SK-N-SH (cell line): ENCODE measurements around the gene FAM107B. TPM values are rescaled to one million over a fixed set of nuclear protein-coding genes. Genes with fewer than 3 reads are reported as not detected.

Experiments
- CTCF ChIA-PET: fragments of 300-600, 350-600 bp; formaldehyde crosslinking; extraction: SDS; loops from one replicate; lab custom pipeline; 2021; lab: Yijun Ruan, JAX
- POLR2A ChIA-PET: fragments of 350-600 bp; sonication (Branson Sonifier 250); formaldehyde crosslinking; extraction: SDS; loops from one replicate; lab custom pipeline; 2020; ENCODE audit warnings: antibody characterized with exemption, inconsistent platforms; lab: Yijun Ruan, JAX
- DNase-seq: peaks from one replicate; pipeline ENCODE4 v3.0.0; 2012
- H2AFZ ChIP-seq: fragments of 200-600 bp; sonication (generic); 2 replicates; pipeline ENCODE4 v1.8.1; 2016; ENCODE audit warnings: antibody characterized with exemption, mild to moderate bottlenecking, low read depth
- H3F3A ChIP-seq: fragments of 200-600 bp; sonication (generic); replicated peaks from 2 replicates; pipeline ENCODE3; 2016; ENCODE audit warnings: antibody characterized with exemption, mild to moderate bottlenecking; ENCODE audit not compliant: insufficient read depth
- H3K27ac ChIP-seq, 2 experiments: fragments of 200-500 bp in 1 of 2; fragments of 200-600 bp in 1 of 2; sonication (Bioruptor generic) in 1 of 2; sonication (generic), shearing (Covaris generic) in 1 of 2; 2 replicates each; pipeline versions ENCODE4 v1.5.1 to v1.6.1; 2014 to 2016; ENCODE audit warnings: low read depth in 2 of 2, inconsistent platforms in 1 of 2, low read length in 1 of 2, mild to moderate bottlenecking in 1 of 2, mixed read lengths in 1 of 2
- H3K27me3 ChIP-seq: fragments of 200-600 bp; sonication (generic), shearing (Covaris generic); 2 replicates; pipeline ENCODE4 v1.6.1; 2016; ENCODE audit warnings: mixed run types; ENCODE audit not compliant: insufficient read depth
- H3K36me3 ChIP-seq, 2 experiments: fragments of 200-500 bp in 1 of 2; fragments of 200-600 bp in 1 of 2; sonication (Bioruptor generic) in 1 of 2; sonication (generic) in 1 of 2; replicated peaks in 1 of 2; 2 replicates each; pipeline versions ENCODE3 to v1.5.1; 2014 to 2016; ENCODE audit warnings: low read length in 1 of 2, mild to moderate bottlenecking in 1 of 2; ENCODE audit not compliant: insufficient read depth in 2 of 2, control insufficient read depth in 1 of 2
- H3K4me1 ChIP-seq, 2 experiments: fragments of 200-500 bp in 1 of 2; fragments of 200-600 bp in 1 of 2; sonication (Bioruptor generic) in 1 of 2; sonication (generic), shearing (Covaris generic) in 1 of 2; 2 replicates each; pipeline versions ENCODE4 v1.5.1 to v1.6.1; 2014 to 2016; ENCODE audit warnings: low read depth in 1 of 2, low read length in 1 of 2, mixed run types in 1 of 2; ENCODE audit not compliant: insufficient read depth in 2 of 2, control insufficient read depth in 1 of 2
- H3K4me2 ChIP-seq: fragments of 200-600 bp; sonication (generic), shearing (Covaris generic); 2 replicates; pipeline ENCODE4 v1.6.1; 2017; ENCODE audit warnings: mixed run types
- H3K4me3 ChIP-seq, 2 experiments: fragments of 200-500 bp in 1 of 2; fragments of 200-600 bp in 1 of 2; sonication (Bioruptor generic) in 1 of 2; sonication (generic), shearing (Covaris generic) in 1 of 2; 2 replicates each; pipeline versions ENCODE4 v1.5.1 to v1.8.1; 2014 to 2016; ENCODE audit warnings: low read depth in 2 of 2, inconsistent platforms in 1 of 2, low read length in 1 of 2, mild to moderate bottlenecking in 1 of 2, mixed read lengths in 1 of 2, moderate library complexity in 1 of 2
- H3K79me2 ChIP-seq: fragments of 200-600 bp; sonication (generic); 2 replicates; pipeline ENCODE4 v1.8.1; 2017; ENCODE audit warnings: mild to moderate bottlenecking; ENCODE audit not compliant: insufficient read depth
- H3K9ac ChIP-seq: fragments of 200-600 bp; sonication (generic); 2 replicates; pipeline ENCODE4 v1.6.1; 2017; ENCODE audit warnings: mixed run types
- H3K9me2 ChIP-seq: fragments of 200-600 bp; sonication (generic); 2 replicates; pipeline ENCODE4 v1.6.1; 2017; ENCODE audit warnings: mixed run types
- H3K9me3 ChIP-seq: fragments of 200-600 bp; sonication (generic); 2 replicates; pipeline ENCODE4 v1.6.1; 2017; ENCODE audit warnings: mixed run types, mild to moderate bottlenecking, moderate library complexity
- H4K20me1 ChIP-seq: fragments of 200-600 bp; sonication (generic); 2 replicates; pipeline ENCODE4 v1.6.1; 2017; ENCODE audit warnings: mild to moderate bottlenecking, mixed run types; ENCODE audit not compliant: insufficient read depth
- CHD2 ChIP-seq: fragments of 150-350 bp; IDR thresholded peaks from 2 replicates; pipeline ENCODE4 v1.6.1; 2018; ENCODE audit warnings: low read length; ENCODE audit not compliant: partially characterized antibody
- EP300 ChIP-seq, 2 experiments: IDR thresholded peaks; 2 replicates each; pipeline versions ENCODE4 v1.4.0 to v1.6.1; 2012; ENCODE audit warnings: borderline replicate concordance in 1 of 2, low read depth in 1 of 2, low read length in 1 of 2
- EZH2phosphoT487 ChIP-seq: fragments of 200-600 bp; sonication (generic); IDR thresholded peaks from 2 replicates; pipeline ENCODE4 v1.6.1; 2017; ENCODE audit warnings: low read depth, mixed run types, mild to moderate bottlenecking, antibody characterized with exemption, moderate library complexity, borderline replicate concordance
- FOXM1 ChIP-seq: IDR thresholded peaks from 2 replicates; pipeline ENCODE4 v1.4.0; 2012; ENCODE audit warnings: low read depth, mild to moderate bottlenecking
- GABPA ChIP-seq: IDR thresholded peaks from 2 replicates; pipeline ENCODE4 v1.4.0; 2012; ENCODE audit warnings: low read depth, mild to moderate bottlenecking
- JUND ChIP-seq: IDR thresholded peaks from 2 replicates; pipeline ENCODE4 v1.4.0; 2012
- NFIC ChIP-seq: IDR thresholded peaks from 2 replicates; pipeline ENCODE4 v1.4.0; 2012; ENCODE audit warnings: borderline replicate concordance
- NRF1 ChIP-seq: IDR thresholded peaks from 2 replicates; pipeline ENCODE4 v1.6.1; 2012; ENCODE audit warnings: low read depth, mild to moderate bottlenecking, low read length
- POLR2AphosphoS5 ChIP-seq: IDR thresholded peaks from 2 replicates; pipeline ENCODE4 v1.6.1; 2012; ENCODE audit warnings: low read depth, low read length
- RAD21 ChIP-seq: IDR thresholded peaks from 2 replicates; pipeline ENCODE4 v1.6.1; 2012; ENCODE audit warnings: mild to moderate bottlenecking, low read length
- RCOR1 ChIP-seq: fragments of 150-350 bp; IDR thresholded peaks from 2 replicates; pipeline ENCODE4 v1.6.1; 2017; ENCODE audit warnings: antibody characterized with exemption, low read length
- RFX5 ChIP-seq: IDR thresholded peaks from 2 replicates; pipeline ENCODE4 v1.6.1; 2012; ENCODE audit warnings: mild to moderate bottlenecking, improper control_type of control experiment, low read length
- RXRA ChIP-seq: IDR thresholded peaks from 2 replicates; pipeline ENCODE4 v1.4.0; 2012; ENCODE audit warnings: low read depth, mild to moderate bottlenecking, borderline replicate concordance
- SMC3 ChIP-seq: IDR thresholded peaks from 2 replicates; pipeline ENCODE4 v1.6.1; 2012; ENCODE audit warnings: low read depth, low read length, improper control_type of control experiment
- TCF12 ChIP-seq: IDR thresholded peaks from 2 replicates; pipeline ENCODE4 v1.4.0; 2012
- YY1 ChIP-seq: IDR thresholded peaks from 2 replicates; pipeline ENCODE4 v1.4.0; 2012; ENCODE audit warnings: low read depth, mild to moderate bottlenecking
- WGBS: methylation state at CpG from one replicate; pipeline ENCODE4 v1.1.6; 2017; ENCODE audit warnings: low lambda C conversion rate; 5-methylcytosine and 5-hydroxymethylcytosine counted together
- polyA plus RNA-seq, 3 experiments: library from polyadenylated mRNA; depleted of rRNA; stranded (reverse); fragments of >200 nt; gene quantifications; 2 replicates each; pipeline ENCODE4 v1.2.3, GENCODE V29; 2012
- TF ChIP-seq, protein P1 (sequence below): IDR thresholded peaks from 2 replicates; pipeline ENCODE4 v1.4.0; 2012; ENCODE audit warnings: low read depth
- TF ChIP-seq, protein P2 (sequence below): fragments of 150-350 bp; IDR thresholded peaks from 2 replicates; pipeline ENCODE4 v1.6.1; 2017; ENCODE audit warnings: antibody characterized with exemption, low read length, low read depth, borderline replicate concordance
- TF ChIP-seq, protein P3 (sequence below): fragments of 200-600 bp; sonication (generic); IDR thresholded peaks from 2 replicates; pipeline ENCODE4 v1.6.1; 2017; ENCODE audit warnings: antibody characterized with exemption, mild to moderate bottlenecking, moderate library complexity
- TF ChIP-seq, protein P4 (sequence below): IDR thresholded peaks from 2 replicates; pipeline ENCODE4 v1.6.1; 2012; ENCODE audit warnings: mild to moderate bottlenecking, low read depth, low read length, moderate library complexity

Gene FAM107B
- polyA plus RNA-seq, 1 of the 3 experiments (the other 2 are of a cell fraction) = 1.0 TPM

DNA sequence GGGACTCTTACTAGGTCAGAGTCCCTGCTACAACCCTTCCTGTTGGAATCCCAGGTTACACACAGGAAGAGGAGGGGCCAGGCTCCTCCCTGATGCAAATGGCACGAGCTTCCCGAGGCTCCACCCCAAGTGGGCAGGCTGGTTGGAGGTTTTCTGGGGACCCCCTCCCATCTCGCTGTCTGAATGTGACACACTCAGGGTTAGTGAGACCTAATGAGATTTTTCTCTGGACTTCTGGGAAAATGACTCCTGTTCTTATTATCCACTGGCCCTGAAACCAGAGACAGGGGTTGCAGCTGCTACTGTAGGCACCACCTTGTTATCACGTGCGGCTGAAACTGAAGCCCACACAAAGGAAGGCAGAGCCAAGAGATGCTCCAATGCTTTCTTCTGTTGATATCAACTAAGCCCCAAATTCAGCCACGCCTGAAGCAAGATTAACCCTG lies 103.3 kb downstream of the FAM107B start:
- DNase-seq = no peak
- H3K27me3 ChIP-seq = no peaks in the 10 kb centered on the region; the same call in 1 of the 2 replicates
- H3K4me2 ChIP-seq = no peak overlapping the region
- TF ChIP-seq POLR2AphosphoS5 (no peak), GABPA (no peak), RFX5 (no peak), CHD2 (no peak), RCOR1 (no peak), RAD21 (no peak), SMC3 (no peak), JUND (no peak), RXRA (no peak)
- TF ChIP-seq, protein P1, sequence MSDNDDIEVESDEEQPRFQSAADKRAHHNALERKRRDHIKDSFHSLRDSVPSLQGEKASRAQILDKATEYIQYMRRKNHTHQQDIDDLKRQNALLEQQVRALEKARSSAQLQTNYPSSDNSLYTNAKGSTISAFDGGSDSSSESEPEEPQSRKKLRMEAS = no peak
- TF ChIP-seq, protein P2, sequence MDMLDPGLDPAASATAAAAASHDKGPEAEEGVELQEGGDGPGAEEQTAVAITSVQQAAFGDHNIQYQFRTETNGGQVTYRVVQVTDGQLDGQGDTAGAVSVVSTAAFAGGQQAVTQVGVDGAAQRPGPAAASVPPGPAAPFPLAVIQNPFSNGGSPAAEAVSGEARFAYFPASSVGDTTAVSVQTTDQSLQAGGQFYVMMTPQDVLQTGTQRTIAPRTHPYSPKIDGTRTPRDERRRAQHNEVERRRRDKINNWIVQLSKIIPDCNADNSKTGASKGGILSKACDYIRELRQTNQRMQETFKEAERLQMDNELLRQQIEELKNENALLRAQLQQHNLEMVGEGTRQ = no peak
- no peak overlapping the region for H3K9ac ChIP-seq
- ChIA-PET POLR2A (interaction anchor here (0.7 kb wide), 1 partner anchor 863 kb away, joined by 3 read pairs; no protein-coding TSS in a partner anchor), CTCF (interaction anchor here (0.7 kb wide), 1 partner anchor 19 kb away, joined by 3 read pairs; no protein-coding TSS in a partner anchor)
- peaks cover 0 to 14% of the 10 kb centered on the region in 2 experiments; a peak in 2 of 4 replicates for H3K4me1 ChIP-seq
- H3F3A ChIP-seq = no peaks in the 10 kb centered on the region
- H3K27ac ChIP-seq = no peak overlapping the region
- no peak overlapping the region for H3K4me3 ChIP-seq
- H3K36me3 ChIP-seq = no peaks in the 10 kb centered on the region
- no peak overlapping the region for H2AFZ ChIP-seq
- no peaks in the 10 kb centered on the region for H4K20me1 ChIP-seq
- no peaks in the 10 kb centered on the region for H3K9me2 ChIP-seq
- H3K9me3 ChIP-seq = no peaks in the 10 kb centered on the region
- WGBS = 72% methylated on average over 6 of the region's 6 CpGs
- no peaks in the 10 kb centered on the region for H3K79me2 ChIP-seq

DNA sequence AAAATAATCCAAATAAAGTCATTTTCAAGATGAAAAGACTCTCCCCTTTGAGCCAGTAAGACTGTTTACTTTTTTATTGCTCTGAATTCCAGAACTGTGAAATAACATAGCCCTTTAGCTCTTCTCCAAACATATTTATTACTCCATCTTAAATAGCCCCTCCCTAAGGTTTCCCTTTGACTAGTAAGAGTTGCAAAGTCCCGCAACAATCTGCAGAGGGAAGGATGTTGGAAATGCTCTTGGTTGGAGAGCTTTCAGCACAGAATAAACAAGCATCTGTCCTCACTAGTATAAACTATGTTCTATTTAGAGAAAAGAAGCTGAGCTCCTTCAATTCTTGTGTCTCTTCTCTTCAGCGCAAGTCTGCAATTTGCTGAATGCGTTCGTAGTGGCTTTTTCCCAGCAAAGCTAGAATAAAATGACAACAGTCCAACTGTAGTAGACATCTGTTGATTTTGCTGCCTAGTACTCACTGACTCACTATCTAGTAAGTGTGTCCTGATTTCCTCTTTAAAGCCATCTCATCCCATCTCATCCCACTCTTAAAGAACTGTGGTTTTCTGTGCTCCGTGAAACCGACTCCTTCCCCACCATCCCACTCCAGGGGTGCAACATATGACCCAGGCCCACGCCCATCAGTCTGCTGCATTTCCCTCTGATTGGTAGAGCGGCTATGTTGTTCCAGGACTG lies 104.0 kb downstream of the FAM107B start:
- H3K4me2 ChIP-seq = no peak overlapping the region
- no peaks in the 10 kb centered on the region for H3F3A ChIP-seq
- DNase-seq = no peak
- H4K20me1 ChIP-seq = no peaks in the 10 kb centered on the region
- H3K9me2 ChIP-seq = no peaks in the 10 kb centered on the region
- POLR2A ChIA-PET = no interaction called here
- peaks cover 0 to 16% of the 10 kb centered on the region in 2 experiments; a peak in 2 of 4 replicates for H3K4me1 ChIP-seq
- H3K9ac ChIP-seq = no peak overlapping the region
- no peak overlapping the region for H2AFZ ChIP-seq
- H3K36me3 ChIP-seq = no peaks in the 10 kb centered on the region
- H3K27ac ChIP-seq = no peak overlapping the region
- no peak overlapping the region for H3K4me3 ChIP-seq
- 60% methylated on average over 8 of the region's 8 CpGs for WGBS
- CTCF ChIA-PET = interaction anchor here (0.9 kb wide), 1 partner anchor 18 kb away, joined by 3 read pairs; no protein-coding TSS in a partner anchor
- no peaks in the 10 kb centered on the region; the same call in 1 of the 2 replicates for H3K27me3 ChIP-seq
- no peaks in the 10 kb centered on the region for H3K9me3 ChIP-seq
- no peaks in the 10 kb centered on the region for H3K79me2 ChIP-seq
- TF ChIP-seq EZH2phosphoT487 (no peak), NFIC (no peak), CHD2 (no peak), NRF1 (no peak), YY1 (no peak), FOXM1 (no peak), RAD21 (no peak), TCF12 (no peak), EP300 (IDR thresholded peaks at IDR 0.05; ENCODE audit: borderline replicate concordance in 1 of 2, low read depth in 1 of 2, low read length in 1 of 2) (no peak), GABPA (no peak)
- TF ChIP-seq, protein P3, sequence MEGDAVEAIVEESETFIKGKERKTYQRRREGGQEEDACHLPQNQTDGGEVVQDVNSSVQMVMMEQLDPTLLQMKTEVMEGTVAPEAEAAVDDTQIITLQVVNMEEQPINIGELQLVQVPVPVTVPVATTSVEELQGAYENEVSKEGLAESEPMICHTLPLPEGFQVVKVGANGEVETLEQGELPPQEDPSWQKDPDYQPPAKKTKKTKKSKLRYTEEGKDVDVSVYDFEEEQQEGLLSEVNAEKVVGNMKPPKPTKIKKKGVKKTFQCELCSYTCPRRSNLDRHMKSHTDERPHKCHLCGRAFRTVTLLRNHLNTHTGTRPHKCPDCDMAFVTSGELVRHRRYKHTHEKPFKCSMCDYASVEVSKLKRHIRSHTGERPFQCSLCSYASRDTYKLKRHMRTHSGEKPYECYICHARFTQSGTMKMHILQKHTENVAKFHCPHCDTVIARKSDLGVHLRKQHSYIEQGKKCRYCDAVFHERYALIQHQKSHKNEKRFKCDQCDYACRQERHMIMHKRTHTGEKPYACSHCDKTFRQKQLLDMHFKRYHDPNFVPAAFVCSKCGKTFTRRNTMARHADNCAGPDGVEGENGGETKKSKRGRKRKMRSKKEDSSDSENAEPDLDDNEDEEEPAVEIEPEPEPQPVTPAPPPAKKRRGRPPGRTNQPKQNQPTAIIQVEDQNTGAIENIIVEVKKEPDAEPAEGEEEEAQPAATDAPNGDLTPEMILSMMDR = no peak
- TF ChIP-seq, protein P1 = no peak
- TF ChIP-seq, protein P4, sequence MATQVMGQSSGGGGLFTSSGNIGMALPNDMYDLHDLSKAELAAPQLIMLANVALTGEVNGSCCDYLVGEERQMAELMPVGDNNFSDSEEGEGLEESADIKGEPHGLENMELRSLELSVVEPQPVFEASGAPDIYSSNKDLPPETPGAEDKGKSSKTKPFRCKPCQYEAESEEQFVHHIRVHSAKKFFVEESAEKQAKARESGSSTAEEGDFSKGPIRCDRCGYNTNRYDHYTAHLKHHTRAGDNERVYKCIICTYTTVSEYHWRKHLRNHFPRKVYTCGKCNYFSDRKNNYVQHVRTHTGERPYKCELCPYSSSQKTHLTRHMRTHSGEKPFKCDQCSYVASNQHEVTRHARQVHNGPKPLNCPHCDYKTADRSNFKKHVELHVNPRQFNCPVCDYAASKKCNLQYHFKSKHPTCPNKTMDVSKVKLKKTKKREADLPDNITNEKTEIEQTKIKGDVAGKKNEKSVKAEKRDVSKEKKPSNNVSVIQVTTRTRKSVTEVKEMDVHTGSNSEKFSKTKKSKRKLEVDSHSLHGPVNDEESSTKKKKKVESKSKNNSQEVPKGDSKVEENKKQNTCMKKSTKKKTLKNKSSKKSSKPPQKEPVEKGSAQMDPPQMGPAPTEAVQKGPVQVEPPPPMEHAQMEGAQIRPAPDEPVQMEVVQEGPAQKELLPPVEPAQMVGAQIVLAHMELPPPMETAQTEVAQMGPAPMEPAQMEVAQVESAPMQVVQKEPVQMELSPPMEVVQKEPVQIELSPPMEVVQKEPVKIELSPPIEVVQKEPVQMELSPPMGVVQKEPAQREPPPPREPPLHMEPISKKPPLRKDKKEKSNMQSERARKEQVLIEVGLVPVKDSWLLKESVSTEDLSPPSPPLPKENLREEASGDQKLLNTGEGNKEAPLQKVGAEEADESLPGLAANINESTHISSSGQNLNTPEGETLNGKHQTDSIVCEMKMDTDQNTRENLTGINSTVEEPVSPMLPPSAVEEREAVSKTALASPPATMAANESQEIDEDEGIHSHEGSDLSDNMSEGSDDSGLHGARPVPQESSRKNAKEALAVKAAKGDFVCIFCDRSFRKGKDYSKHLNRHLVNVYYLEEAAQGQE = no peak
